HepG2 (cell line): Measurements from ENCODE around the gene FAM89B. TPM values are rescaled to one million over a fixed set of nuclear protein-coding genes. Genes with fewer than 3 reads are reported as not detected.

Experiments
- ATAC-seq: fragments of 200-7000 bp; cut with Tn5 transposase; 3 replicates; pipeline ENCODE4 v1.9.1; 2020; ENCODE audit warnings: mild to moderate bottlenecking, moderate library complexity
- BruUV-seq: library from RNA; stranded (reverse); fragments of 400-500 nt; replicated peaks from 2 replicates; lab custom pipeline; 2021; lab: Mats Ljungman, UMichigan
- CTCF ChIA-PET: fragments of 300-600 bp; formaldehyde crosslinking; extraction: SDS; loops from one replicate; lab custom pipeline; 2021; ENCODE audit warnings: low total read pairs, inconsistent platforms, low intra/inter-chr PET ratio; lab: Yijun Ruan, JAX
- POLR2A ChIA-PET: fragments of 350-600 bp; sonication (Branson Sonifier 250); formaldehyde crosslinking; loops from one replicate; lab custom pipeline; 2020; ENCODE audit warnings: antibody characterized with exemption, inconsistent platforms; lab: Yijun Ruan, JAX
- DNase-seq: peaks from one replicate; pipeline ENCODE4 v3.0.0-alpha.2; 2015; ENCODE audit warnings: low spot score
- FAIRE-seq: peaks from 3 replicates; lab custom pipeline; 2011; peaks lifted over from hg19 to GRCh38; lab: Jason Lieb, UNC
- H2AFZ ChIP-seq: one replicate; pipeline ENCODE4 v1.6.1; 2011; ENCODE audit warnings: low read length, inconsistent platforms
- H3K27ac ChIP-seq: fragments of 300-600 bp; 3 replicates; pipeline ENCODE4 v1.8.0; 2011; ENCODE audit warnings: mixed run types, mild to moderate bottlenecking, mixed read lengths, low read length, inconsistent platforms; ENCODE audit not compliant: insufficient read depth; ENCODE audit errors: extremely low read length
- H3K27me3 ChIP-seq, 2 experiments: fragments of 200-600 bp in 1 of 2; 2 replicates in 1 of 2; 3 replicates in 1 of 2; pipeline versions ENCODE4 v1.6.0 to v1.8.0; 2011; ENCODE audit warnings: low read length in 2 of 2, mild to moderate bottlenecking in 2 of 2, moderate library complexity in 2 of 2, inconsistent platforms in 1 of 2; ENCODE audit not compliant: insufficient read depth in 2 of 2, control insufficient read depth in 1 of 2
- H3K36me3 ChIP-seq, 2 experiments: fragments of 200-600 bp in 1 of 2; replicated peaks in 1 of 2; 2 replicates in 1 of 2; 3 replicates in 1 of 2; pipeline versions ENCODE4 v1.5.1 to v1.8.0; 2011; ENCODE audit warnings: low read length in 2 of 2, inconsistent platforms in 1 of 2; ENCODE audit not compliant: insufficient read depth in 2 of 2, control insufficient read depth in 1 of 2
- H3K4me1 ChIP-seq: 2 replicates; pipeline ENCODE4 v1.5.1; 2012; ENCODE audit warnings: low read length, inconsistent platforms; ENCODE audit not compliant: insufficient read depth
- H3K4me2 ChIP-seq: 2 replicates; pipeline ENCODE4 v1.6.0; 2011; ENCODE audit warnings: low read depth, low read length, inconsistent platforms
- H3K4me3 ChIP-seq, 3 experiments: fragments of 200-600 bp in 1 of 3; sonication (generic), shearing (Covaris generic) in 1 of 3; replicated peaks in 1 of 3; 2 replicates each; pipeline ENCODE4 v1.5.1; 2011 to 2016; ENCODE audit warnings: low read length in 3 of 3, inconsistent platforms in 2 of 3, low read depth in 2 of 3, mild to moderate bottlenecking in 2 of 3, control low read depth in 1 of 3, mixed read lengths in 1 of 3; ENCODE audit not compliant: insufficient read depth in 1 of 3
- H3K79me2 ChIP-seq: one replicate; pipeline ENCODE4 v1.6.1; 2011; ENCODE audit warnings: low read length, inconsistent platforms; ENCODE audit not compliant: insufficient read depth
- H3K9ac ChIP-seq: 2 replicates; pipeline ENCODE4 v1.6.0; 2011; ENCODE audit warnings: mild to moderate bottlenecking, low read depth, low read length, inconsistent platforms; ENCODE audit not compliant: insufficient read depth
- H3K9me3 ChIP-seq: 2 replicates; pipeline ENCODE4 v1.5.1; 2012; ENCODE audit warnings: mild to moderate bottlenecking, low read length
- H4K20me1 ChIP-seq: 2 replicates; pipeline ENCODE4 v1.6.0; 2011; ENCODE audit warnings: inconsistent platforms, mild to moderate bottlenecking, low read length, moderate library complexity; ENCODE audit not compliant: insufficient read depth
- HOXA5 ChIP-seq: sonication (generic); formaldehyde crosslinking; IDR thresholded peaks from 2 replicates; pipeline ENCODE4 v1.4.0; 2020; ENCODE audit warnings: missing genetic modification reagents
- KDM5B ChIP-seq: sonication (generic); formaldehyde crosslinking; IDR thresholded peaks from 2 replicates; pipeline ENCODE4 v1.4.0; 2020; ENCODE audit warnings: missing genetic modification reagents, mild to moderate bottlenecking, borderline replicate concordance
- MTA1 ChIP-seq: sonication (generic); formaldehyde crosslinking; IDR thresholded peaks from 2 replicates; pipeline ENCODE4 v1.4.0; 2020; ENCODE audit warnings: missing genetic modification reagents, mild to moderate bottlenecking, borderline replicate concordance
- NBN ChIP-seq: fragments of 450-650 bp; conservative IDR thresholded peaks from 2 replicates; pipeline ENCODE4 v1.6.1; 2017
- RCOR2 ChIP-seq: IDR thresholded peaks from 2 replicates; pipeline ENCODE4 v1.6.1; 2016; ENCODE audit warnings: missing biosample characterization, missing genetic modification reagents
- XRCC5 ChIP-seq: fragments of 200-400 bp; formaldehyde crosslinking; optimal IDR thresholded peaks from 2 replicates; pipeline ENCODE3; 2017; ENCODE audit warnings: mild to moderate bottlenecking, low read length
- ZNF180 ChIP-seq: sonication (generic); formaldehyde crosslinking; IDR thresholded peaks from 2 replicates; pipeline ENCODE4 v1.4.0; 2020; ENCODE audit warnings: low read depth, missing genetic modification reagents, borderline replicate concordance
- ZNF230 ChIP-seq: sonication (generic); formaldehyde crosslinking; IDR thresholded peaks from 2 replicates; pipeline ENCODE4 v1.4.0; 2020; ENCODE audit warnings: mild to moderate bottlenecking, missing genetic modification reagents
- ZNF253 ChIP-seq: sonication (generic); formaldehyde crosslinking; IDR thresholded peaks from 2 replicates; pipeline ENCODE4 v1.8.0; 2022; ENCODE audit warnings: mild to moderate bottlenecking, missing genetic modification reagents, borderline replicate concordance
- ZNF367 ChIP-seq: sonication (generic); formaldehyde crosslinking; IDR thresholded peaks from 2 replicates; pipeline ENCODE4 v1.4.0; 2020; ENCODE audit warnings: missing genetic modification reagents, borderline replicate concordance
- ZNF501 ChIP-seq: sonication (generic); formaldehyde crosslinking; IDR thresholded peaks from 2 replicates; pipeline ENCODE4 v1.5.1; 2020; ENCODE audit warnings: mild to moderate bottlenecking, moderate library complexity, missing genetic modification reagents
- ZNF572 ChIP-seq: sonication (generic); formaldehyde crosslinking; IDR thresholded peaks from 2 replicates; pipeline ENCODE4 v1.5.1; 2020; ENCODE audit warnings: mild to moderate bottlenecking, missing genetic modification reagents
- ZNF768 ChIP-seq: sonication (generic); formaldehyde crosslinking; IDR thresholded peaks from 2 replicates; pipeline ENCODE4 v1.4.0; 2020; ENCODE audit warnings: missing genetic modification reagents
- ZNF772 ChIP-seq: sonication (generic); formaldehyde crosslinking; IDR thresholded peaks from 2 replicates; pipeline ENCODE4 v1.5.0; 2020; ENCODE audit warnings: mild to moderate bottlenecking, missing genetic modification reagents
- ZSCAN21 ChIP-seq: sonication (generic); formaldehyde crosslinking; IDR thresholded peaks from 2 replicates; pipeline ENCODE4 v1.8.0; 2022; ENCODE audit warnings: mild to moderate bottlenecking, missing genetic modification reagents, moderate library complexity, borderline replicate concordance
- ZSCAN25 ChIP-seq: sonication (generic); formaldehyde crosslinking; IDR thresholded peaks from 2 replicates; pipeline ENCODE4 v1.8.0; 2022; ENCODE audit warnings: mild to moderate bottlenecking, missing genetic modification reagents
- WGBS: methylation state at CpG from one replicate; pipeline ENCODE4 v1.1.6; 2017; ENCODE audit warnings: low lambda C conversion rate; 5-methylcytosine and 5-hydroxymethylcytosine counted together
- in situ Hi-C: cut with HindIII; loops from 2 replicates; pipeline ENCODE4 v1.10.0; 2017; ENCODE audit warnings: low pct_unique_long_range_greater_than_20kb; ENCODE audit not compliant: extremely low pct_ligation_motif_present
- intact Hi-C: fragments of 100-400 bp; cut with micrococcal nuclease; formaldehyde crosslinking; loops from one replicate; pipeline ENCODE4 v1.10.0; 2022; ENCODE audit not compliant: unreplicated experiment
- polyA plus RNA-seq, 8 experiments: library from polyadenylated mRNA; depleted of rRNA in 3 of 8; stranded (reverse) in 7 of 8; unstranded in 1 of 8; fragments of >200 nt; fragmentation: Illumina TruSeq in 4 of 8; extraction: Trizol in 4 of 8; gene quantifications; 2 replicates each; pipeline versions ENCODE4 v1.2.1 to v1.2.3, GENCODE V29; 2011 to 2016; ENCODE audit warnings: low read depth in 4 of 8, missing spikeins in 1 of 8, mixed read lengths in 1 of 8; ENCODE audit not compliant: insufficient read depth in 1 of 8
- total RNA-seq, 5 experiments: library from RNA; depleted of rRNA; stranded (reverse); fragments of >200 nt; fragmentation: Illumina TruSeq; extraction: Trizol; gene quantifications; 2 replicates each; pipeline ENCODE4 v1.2.3, GENCODE V29; 2016; ENCODE audit warnings: low read depth in 1 of 5
- TF ChIP-seq, protein P1 (sequence below): sonication (generic); formaldehyde crosslinking; IDR thresholded peaks from 2 replicates; pipeline ENCODE4 v1.9.0; 2022; ENCODE audit warnings: missing genetic modification reagents, mild to moderate bottlenecking, borderline replicate concordance
- TF ChIP-seq, protein P2 (sequence below): sonication (generic); formaldehyde crosslinking; IDR thresholded peaks from 2 replicates; pipeline ENCODE4 v1.4.0; 2020; ENCODE audit warnings: missing genetic modification reagents
- TF ChIP-seq, protein P3 (sequence below): sonication (generic); formaldehyde crosslinking; IDR thresholded peaks from 2 replicates; pipeline ENCODE4 v1.8.0; 2023; ENCODE audit warnings: mild to moderate bottlenecking, missing genetic modification reagents
- TF ChIP-seq, protein P4 (sequence below): sonication (generic); formaldehyde crosslinking; IDR thresholded peaks from 2 replicates; pipeline ENCODE4 v1.5.1; 2020; ENCODE audit warnings: missing genetic modification reagents, mild to moderate bottlenecking, borderline replicate concordance

FAM89B gene
- total and polyA plus RNA-seq, 2 of the 13 experiments (the other 11 are each of a cell fraction or from before 2014, with no cell fraction given): 5.7 to 8.0 TPM

DNA sequence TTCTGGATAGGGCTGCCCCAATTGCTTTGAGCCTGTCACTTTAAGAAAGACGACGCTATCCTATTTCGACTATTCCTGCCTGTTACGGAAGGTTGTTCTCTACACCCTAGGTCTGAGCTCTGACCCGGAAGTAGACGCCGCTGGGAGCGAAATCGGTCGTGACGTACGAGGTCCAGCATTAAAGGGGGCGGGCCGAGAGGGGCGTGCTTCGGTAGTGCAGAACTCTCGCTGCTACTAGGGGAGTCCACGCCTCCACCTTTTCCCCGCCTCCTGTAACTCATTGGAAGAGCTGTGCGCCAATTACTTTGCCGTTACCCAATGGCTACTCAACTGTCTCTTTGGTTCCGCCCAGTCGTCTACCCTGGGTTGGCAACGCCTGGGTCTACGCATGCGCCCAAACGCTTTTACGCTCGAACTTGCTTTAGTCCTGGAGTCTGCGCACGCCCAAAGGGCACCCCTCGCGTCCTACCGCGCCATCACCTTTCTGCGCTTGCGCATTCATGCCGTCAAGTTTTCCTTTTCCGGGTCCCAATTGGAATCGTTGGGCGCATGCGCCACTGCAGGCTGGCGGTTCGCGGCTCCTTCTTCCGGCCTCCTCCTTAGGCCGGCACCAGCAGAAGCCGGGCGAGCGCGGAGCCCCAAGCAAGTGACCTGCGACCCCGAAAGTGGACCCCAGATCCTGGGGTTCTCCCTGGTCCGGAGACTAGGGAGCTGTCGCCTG is 43.1 kb downstream of the FAM89B start, which contains the start of gene PCNX3:
Gene PCNX3 (plus strand): TSS at position 548 of the 721 bp plus-strand sequence. CDS start 536 bp downstream, outside the sequence.
- Histone ChIP-seq H3K27ac (peak within 1 kb of the TSS; percentile 92), H3K9me3 (no peaks in the 10 kb centered on the region), H4K20me1 (peaks cover 23% of the 10 kb centered on the region; the same call in 1 of the 2 replicates), H3K4me3 (peak within 1 kb of the TSS; percentile 90 to 97 (median 94)), H3K9ac (peak within 1 kb of the TSS; percentile 95), H3K27me3 (no peaks in the 10 kb centered on the region; a peak in 1 of 5 replicates), H3K4me2 (peak within 1 kb of the TSS; percentile 96), H3K79me2 (peaks cover 60% of the 10 kb centered on the region), H3K36me3 (peaks cover 18 to 39% of the 10 kb centered on the region in 2 experiments; a peak in 4 of 5 replicates), H3K4me1 (peaks cover 41% of the 10 kb centered on the region), H2AFZ (no peak within 1 kb of the TSS)
- intact Hi-C loops (no loop called here), in situ Hi-C loops (no loop called here)
- POLR2A ChIA-PET: interaction anchor here (0.7 to 4.3 kb wide), 27 partner anchors 9 to 437 kb away, joined by 3 to 48 read pairs (median 4); partner anchors contain the start of genes CCDC85B, CFL1, EHBP1L1 and KAT5
- FAIRE-seq: peak; percentile 100
- CTCF ChIA-PET: no interaction called here
- WGBS: 1% methylated on average over 39 of the region's 55 CpGs
- ATAC-seq: peak; percentile 72
- BruUV-seq: no TSS peak
- peak; percentile 100 for DNase-seq
- TF ChIP-seq ZNF230 (CRISPR knock-in tag) (no peak), ZNF180 (CRISPR knock-in tag) (no peak), ZSCAN25 (CRISPR knock-in tag) (no peak), ZNF768 (CRISPR knock-in tag) (no peak), MTA1 (no peak), ZSCAN21 (CRISPR knock-in tag) (no peak), ZNF367 (CRISPR knock-in tag) (no peak), ZNF772 (CRISPR knock-in tag) (peak; percentile 81; the same call in 1 of the 2 replicates), XRCC5 (peak; percentile 33), KDM5B (CRISPR knock-in tag) (peak; percentile 60; the same call in 1 of the 2 replicates), ZNF572 (CRISPR knock-in tag) (no peak), RCOR2 (CRISPR knock-in tag) (no peak), NBN (no peak), HOXA5 (CRISPR knock-in tag) (no peak; the same call in none of the 2 replicates), ZNF501 (CRISPR knock-in tag) (no peak), ZNF253 (CRISPR knock-in tag) (no peak)
- TF ChIP-seq, protein P1, sequence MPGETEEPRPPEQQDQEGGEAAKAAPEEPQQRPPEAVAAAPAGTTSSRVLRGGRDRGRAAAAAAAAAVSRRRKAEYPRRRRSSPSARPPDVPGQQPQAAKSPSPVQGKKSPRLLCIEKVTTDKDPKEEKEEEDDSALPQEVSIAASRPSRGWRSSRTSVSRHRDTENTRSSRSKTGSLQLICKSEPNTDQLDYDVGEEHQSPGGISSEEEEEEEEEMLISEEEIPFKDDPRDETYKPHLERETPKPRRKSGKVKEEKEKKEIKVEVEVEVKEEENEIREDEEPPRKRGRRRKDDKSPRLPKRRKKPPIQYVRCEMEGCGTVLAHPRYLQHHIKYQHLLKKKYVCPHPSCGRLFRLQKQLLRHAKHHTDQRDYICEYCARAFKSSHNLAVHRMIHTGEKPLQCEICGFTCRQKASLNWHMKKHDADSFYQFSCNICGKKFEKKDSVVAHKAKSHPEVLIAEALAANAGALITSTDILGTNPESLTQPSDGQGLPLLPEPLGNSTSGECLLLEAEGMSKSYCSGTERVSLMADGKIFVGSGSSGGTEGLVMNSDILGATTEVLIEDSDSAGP (CRISPR knock-in tag): peak; percentile 100
- TF ChIP-seq, protein P2, sequence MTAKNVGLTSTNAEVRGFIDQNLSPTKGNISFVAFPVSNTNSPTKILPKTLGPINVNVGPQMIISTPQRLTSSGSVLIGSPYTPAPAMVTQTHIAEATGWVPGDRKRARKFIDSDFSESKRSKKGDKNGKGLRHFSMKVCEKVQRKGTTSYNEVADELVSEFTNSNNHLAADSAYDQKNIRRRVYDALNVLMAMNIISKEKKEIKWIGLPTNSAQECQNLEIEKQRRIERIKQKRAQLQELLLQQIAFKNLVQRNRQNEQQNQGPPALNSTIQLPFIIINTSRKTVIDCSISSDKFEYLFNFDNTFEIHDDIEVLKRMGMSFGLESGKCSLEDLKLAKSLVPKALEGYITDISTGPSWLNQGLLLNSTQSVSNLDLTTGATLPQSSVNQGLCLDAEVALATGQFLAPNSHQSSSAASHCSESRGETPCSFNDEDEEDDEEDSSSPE (CRISPR knock-in tag): peak; percentile 29; the same call in 1 of the 2 replicates
- TF ChIP-seq, protein P3, sequence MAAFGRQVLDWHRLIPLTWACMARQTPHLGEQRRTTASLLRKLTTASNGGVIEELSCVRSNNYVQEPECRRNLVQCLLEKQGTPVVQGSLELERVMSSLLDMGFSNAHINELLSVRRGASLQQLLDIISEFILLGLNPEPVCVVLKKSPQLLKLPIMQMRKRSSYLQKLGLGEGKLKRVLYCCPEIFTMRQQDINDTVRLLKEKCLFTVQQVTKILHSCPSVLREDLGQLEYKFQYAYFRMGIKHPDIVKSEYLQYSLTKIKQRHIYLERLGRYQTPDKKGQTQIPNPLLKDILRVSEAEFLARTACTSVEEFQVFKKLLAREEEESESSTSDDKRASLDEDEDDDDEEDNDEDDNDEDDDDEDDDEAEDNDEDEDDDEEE (CRISPR knock-in tag): no peak
- TF ChIP-seq, protein P4, sequence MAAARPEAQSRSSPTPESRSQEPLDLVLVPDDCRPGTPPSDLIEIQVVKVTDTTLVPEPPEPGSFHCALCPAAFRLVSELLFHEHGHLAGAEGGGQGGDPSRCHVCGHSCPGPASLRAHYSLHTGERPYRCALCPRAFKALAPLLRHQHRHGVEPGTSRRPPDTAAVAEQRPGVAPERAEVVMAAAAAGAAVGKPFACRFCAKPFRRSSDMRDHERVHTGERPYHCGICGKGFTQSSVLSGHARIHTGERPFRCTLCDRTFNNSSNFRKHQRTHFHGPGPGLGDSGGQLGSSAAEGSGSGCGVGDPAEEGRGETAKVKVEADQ (CRISPR knock-in tag): 0 out of 2 replicates have a peak, but pooled peaks have one; percentile 26
